GM18517 (cell line): ENCODE measurements around the gene KLHL42.
A peak's percentile ranks its signal among the peaks of the same experiment; 100 is the strongest.
"Not testable (repeated sequence)": the region's sequence is repeated elsewhere in the genome, so short reads cannot be mapped to it uniquely, and the experiment has no call there.

ENCODE experiments used
- ATAC-seq: cut with Tn5 transposase; IDR thresholded peaks from one replicate; pipeline ENCODE4 v1.9.1; 2021; ENCODE audit warnings: mild to moderate bottlenecking, moderate library complexity; ENCODE audit not compliant: unreplicated experiment

The KLHL42 gene

DNA sequence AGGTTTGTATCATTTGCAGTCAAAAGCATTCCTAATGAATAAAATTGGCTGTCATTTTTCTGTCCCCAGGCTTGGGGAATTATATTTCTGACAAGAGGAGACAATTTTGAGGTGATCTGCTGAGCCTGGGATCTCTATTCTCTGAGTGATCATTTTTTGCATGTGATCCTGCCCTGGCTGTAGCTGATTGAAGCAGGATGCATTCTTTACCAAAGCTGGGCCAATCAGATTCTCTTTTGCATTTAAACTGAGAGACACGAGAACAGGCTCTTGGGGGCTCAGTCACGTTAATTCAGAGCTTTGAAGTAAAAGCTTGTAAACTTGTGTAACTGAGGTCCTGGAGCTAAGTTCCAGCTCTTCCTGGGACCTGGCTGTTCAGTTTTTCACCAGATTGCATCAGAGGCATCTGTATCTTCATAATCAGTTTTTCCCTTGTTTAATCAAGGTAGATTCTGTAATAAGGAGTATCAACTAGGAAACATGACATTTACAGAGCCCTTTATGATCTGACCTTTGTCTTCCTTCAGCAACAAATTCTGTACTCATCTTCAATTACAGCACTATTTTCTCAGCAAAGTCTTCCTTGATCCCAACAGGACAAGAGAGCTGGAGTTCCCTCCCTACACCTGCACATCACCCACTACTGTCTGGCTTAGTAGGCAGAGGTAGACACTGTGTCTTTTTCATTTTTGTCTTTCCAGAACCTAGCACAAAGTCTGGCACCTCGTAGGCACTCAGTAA lies 35.0 kb downstream of the KLHL42 start:
- ATAC-seq: no peak

- ATAC-seq: no peak
Measured at GRCh38 chr12:27817766-27818165, 37.7 kb downstream of the KLHL42 start.

DNA sequence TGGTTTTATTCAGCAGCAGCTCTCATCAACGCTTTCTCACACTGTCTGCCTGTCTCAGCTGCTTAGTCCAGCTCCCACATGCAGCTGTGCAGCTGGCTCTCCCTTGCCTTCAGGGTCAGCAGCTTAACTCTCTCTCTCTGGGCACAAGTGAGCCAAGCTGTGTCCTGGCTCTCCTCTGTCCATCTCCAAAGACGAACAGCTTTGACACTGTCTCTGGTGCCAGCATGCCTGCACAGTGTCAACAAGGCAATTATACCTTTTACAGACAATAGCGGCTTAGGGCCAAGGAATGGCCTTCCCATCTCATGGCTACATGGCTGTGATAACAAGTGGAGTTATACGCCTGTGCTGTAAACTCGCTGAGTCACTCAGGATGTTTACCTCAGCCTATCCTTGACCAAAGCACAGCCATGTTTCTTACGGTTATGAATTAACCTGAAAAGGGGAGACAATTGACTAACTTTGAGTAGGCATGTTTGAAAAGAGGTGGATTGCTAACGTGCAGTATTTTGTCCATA lies 38.4 kb downstream of the KLHL42 start:
- ATAC-seq: no peak

- no peak for ATAC-seq
Measured at GRCh38 chr12:27820564-27820963, 40.5 kb downstream of the KLHL42 start.

- no peak for ATAC-seq
Measured at GRCh38 chr12:27821259-27821973, 41.4 kb downstream of the KLHL42 start.

GRCh38 chr12:27822076-27822712 lies 42.2 kb downstream of the KLHL42 start:
- peak; percentile 74 for ATAC-seq

DNA sequence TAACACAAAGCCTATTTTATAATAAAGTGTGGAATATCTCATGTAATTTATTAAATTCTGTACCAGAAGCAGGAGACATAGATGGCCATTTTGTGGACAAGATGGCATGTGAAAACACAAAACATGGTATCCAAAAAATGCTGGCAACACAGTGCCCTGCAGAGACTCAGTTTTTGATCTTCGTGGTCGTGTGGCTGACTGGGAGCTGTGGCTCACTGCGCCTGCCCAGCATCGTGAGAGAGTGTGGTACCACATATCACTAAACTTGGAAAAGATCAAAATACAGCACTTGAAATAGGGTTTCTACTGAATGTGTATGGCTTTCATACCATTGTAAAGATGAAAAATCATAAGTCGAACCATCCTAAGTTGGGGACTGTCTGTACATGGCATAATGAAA lies 43.0 kb downstream of the KLHL42 start:
- ATAC-seq: no peak

GRCh38 chr12:27824126-27824842 lies 44.3 kb downstream of the KLHL42 start:
- peak; percentile 64 for ATAC-seq

GRCh38 chr12:27826076-27826475 lies 46.0 kb downstream of the KLHL42 start:
- ATAC-seq: no peak

DNA sequence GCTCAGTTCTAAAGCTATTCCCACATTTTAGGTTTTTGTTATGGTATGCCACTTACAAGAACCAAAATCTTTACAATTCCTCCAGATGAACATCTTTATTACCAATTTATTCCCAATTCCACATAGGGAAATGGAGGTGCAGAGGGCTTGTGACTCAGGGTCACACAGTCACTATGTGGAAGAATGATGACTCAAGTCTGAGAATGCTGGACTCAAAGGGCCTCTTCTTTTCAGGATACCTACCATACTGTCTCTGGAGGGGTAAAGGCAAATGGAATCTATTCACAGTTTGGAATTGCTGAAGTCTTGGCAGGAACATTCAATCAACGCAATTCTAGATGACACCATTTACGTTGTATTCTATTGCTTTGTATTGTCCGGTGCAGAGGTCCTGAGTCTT lies 48.2 kb downstream of the KLHL42 start:
- no peak for ATAC-seq

DNA sequence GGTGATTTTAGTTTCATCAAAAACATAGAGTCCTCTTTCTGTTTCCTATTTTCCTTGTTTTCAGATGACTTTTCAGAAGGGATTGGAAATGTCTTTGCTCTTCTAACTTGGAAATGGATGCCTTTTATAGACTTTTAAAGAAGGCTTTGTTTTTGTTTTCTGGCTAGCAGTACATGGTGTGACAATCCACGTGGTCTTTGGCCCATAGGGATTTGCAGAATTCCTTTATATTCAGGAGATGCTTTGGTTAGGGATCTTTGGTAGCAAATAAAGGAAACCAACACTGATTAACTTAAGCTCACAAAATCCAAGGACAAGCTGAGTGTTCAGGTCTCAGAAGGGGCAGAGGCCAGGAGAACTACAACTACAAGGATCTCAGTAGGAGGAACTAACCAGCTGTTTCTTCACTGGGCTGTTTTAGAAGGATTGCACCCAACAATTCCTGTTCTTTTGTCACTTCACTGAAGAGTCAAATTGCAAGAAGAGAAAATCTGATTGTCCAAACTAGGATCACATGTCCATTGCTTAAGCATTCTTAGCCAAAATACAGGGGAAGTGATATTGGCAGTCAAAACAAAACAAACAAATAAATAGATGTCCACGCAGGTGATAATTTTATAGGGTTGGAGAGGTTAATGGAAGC lies 58.6 kb downstream of the KLHL42 start:
- ATAC-seq: no peak

DNA sequence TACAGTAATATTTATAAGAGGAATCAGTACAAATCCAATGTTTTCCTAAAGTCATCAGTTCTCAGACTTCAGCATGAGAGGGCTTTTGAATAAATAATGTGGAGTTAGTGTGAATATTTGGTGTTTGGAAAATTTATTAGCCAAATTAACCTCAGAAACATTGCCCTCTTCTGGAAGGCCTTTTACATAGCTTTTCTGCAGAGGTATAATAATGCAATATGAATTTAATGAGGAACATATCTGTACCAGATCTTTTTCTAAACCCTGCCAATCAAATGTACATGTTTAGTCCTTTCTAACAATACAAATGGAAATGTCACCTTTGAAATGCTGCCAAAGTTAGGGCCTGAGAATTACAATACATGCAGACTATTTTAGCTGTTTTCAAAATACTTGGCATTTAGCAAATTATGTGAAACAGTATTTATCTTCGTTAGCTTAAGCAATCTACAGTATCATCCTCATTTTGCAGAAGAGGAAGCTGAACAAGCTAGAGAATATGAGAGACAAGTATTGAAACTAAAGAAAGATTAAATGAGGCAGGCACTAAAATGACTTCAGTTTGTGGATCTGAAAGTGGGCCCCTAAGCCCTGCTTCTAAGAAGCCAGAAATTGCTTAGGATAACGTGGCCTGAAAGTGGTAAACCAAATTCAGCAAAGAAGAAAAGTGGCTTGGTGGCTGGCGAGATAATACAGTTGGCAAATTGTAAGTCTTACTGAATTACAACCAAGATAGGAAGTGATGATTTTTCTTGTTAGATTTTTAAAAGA lies 60.4 kb downstream of the KLHL42 start:
- ATAC-seq: peak; percentile 53

DNA sequence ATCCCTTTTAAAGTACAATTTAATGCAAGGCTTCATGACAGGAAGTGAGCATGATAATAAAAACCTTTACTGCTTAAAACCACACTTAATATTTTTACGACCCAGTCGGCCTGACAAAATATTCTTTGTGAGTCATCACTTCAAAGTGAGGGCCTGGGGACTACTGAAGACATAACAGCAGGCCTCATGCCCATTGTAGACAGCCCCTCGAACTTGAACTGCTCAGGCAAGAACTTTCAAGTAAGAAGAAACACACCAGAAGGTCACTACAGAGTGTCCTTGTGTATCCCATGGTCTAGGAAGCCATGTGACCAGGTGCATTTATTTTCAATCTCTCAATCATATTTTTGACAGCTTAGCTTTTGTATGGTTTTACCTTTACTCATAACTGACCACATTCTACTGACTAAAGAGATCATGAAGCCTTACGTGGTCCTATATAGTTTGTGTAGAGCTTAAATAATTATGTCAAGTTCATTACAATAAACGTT lies 61.4 kb downstream of the KLHL42 start:
- ATAC-seq: no peak

- no peak for ATAC-seq
Measured at GRCh38 chr12:27843714-27844245, 63.7 kb downstream of the KLHL42 start.

GRCh38 chr12:27844366-27845090 lies 64.5 kb downstream of the KLHL42 start:
- no peak for ATAC-seq

- no peak for ATAC-seq
Measured at GRCh38 chr12:27845187-27845586, 65.2 kb downstream of the KLHL42 start.

GRCh38 chr12:27845706-27846105 lies 65.7 kb downstream of the KLHL42 start:
- not testable (repeated sequence) for ATAC-seq

- not testable (repeated sequence) for ATAC-seq
Measured at GRCh38 chr12:27847293-27847692, 67.3 kb downstream of the KLHL42 start.

GRCh38 chr12:27851311-27851710 lies 71.3 kb downstream of the KLHL42 start:
- no peak for ATAC-seq
